H1 (cell line): Measurements from ENCODE around the gene TFRC. TPM values are rescaled to one million over a fixed set of nuclear protein-coding genes. Genes with fewer than 3 reads are reported as not detected.

ENCODE experiments used
- CTCF ChIA-PET: fragments of 300-600 bp; sonication (Branson Sonifier 250); formaldehyde crosslinking; loops from one replicate; lab custom pipeline; 2021; ENCODE audit not compliant: partially characterized antibody; lab: Charles Lee
- POLR2A ChIA-PET: fragments of 300-600 bp; sonication (Branson Sonifier 250); formaldehyde crosslinking; loops from one replicate; lab custom pipeline; 2021; ENCODE audit warnings: inconsistent platforms; ENCODE audit not compliant: partially characterized antibody; lab: Charles Lee
- DNase-seq, 2 experiments: peaks; one replicate each; pipeline versions ENCODE4 v3.0.0 to v3.0.0-alpha.2; 2010 to 2022; ENCODE audit warnings: low spot score in 2 of 2, low read depth in 1 of 2, mixed read lengths in 1 of 2
- FAIRE-seq: peaks from 2 replicates; lab custom pipeline; 2011; peaks lifted over from hg19 to GRCh38; lab: Jason Lieb, UNC
- H2AFZ ChIP-seq: 2 replicates; pipeline ENCODE4 v1.8.1; 2012; ENCODE audit warnings: low read length, inconsistent platforms
- H2AK5ac ChIP-seq: 2 replicates; pipeline ENCODE4 v1.6.1; 2013; ENCODE audit warnings: low read depth, low read length
- H2BK120ac ChIP-seq: replicated peaks from 2 replicates; pipeline ENCODE3; 2013; ENCODE audit warnings: low read depth, low read length, inconsistent platforms
- H2BK12ac ChIP-seq: 2 replicates; pipeline ENCODE4 v1.6.1; 2013; ENCODE audit warnings: low read depth, low read length
- H2BK15ac ChIP-seq: 2 replicates; pipeline ENCODE4 v1.6.1; 2013; ENCODE audit warnings: low read length
- H2BK20ac ChIP-seq: 2 replicates; pipeline ENCODE4 v1.6.1; 2013; ENCODE audit warnings: low read length
- H2BK5ac ChIP-seq: 2 replicates; pipeline ENCODE4 v1.6.1; 2013; ENCODE audit warnings: low read depth, low read length
- H3K14ac ChIP-seq: 2 replicates; pipeline ENCODE4 v1.6.1; 2013; ENCODE audit warnings: inconsistent platforms; ENCODE audit not compliant: insufficient read length
- H3K18ac ChIP-seq: 2 replicates; pipeline ENCODE4 v1.6.1; 2013; ENCODE audit warnings: low read length; ENCODE audit errors: extremely low read depth
- H3K23ac ChIP-seq: 2 replicates; pipeline ENCODE4 v1.6.1; 2013; ENCODE audit warnings: inconsistent platforms; ENCODE audit not compliant: insufficient read length
- H3K23me2 ChIP-seq: 2 replicates; pipeline ENCODE4 v1.6.1; 2013; ENCODE audit warnings: low read depth, low read length
- H3K27ac ChIP-seq: 2 replicates; pipeline ENCODE4 v1.6.1; 2011; ENCODE audit warnings: low read depth, low read length, inconsistent platforms
- H3K27me3 ChIP-seq, 4 experiments: replicated peaks in 1 of 4; 1 replicate in 1 of 4; 2 replicates in 3 of 4; pipeline versions ENCODE4 v1.6.1 to v1.8.1; 2011 to 2013; ENCODE audit warnings: low read length in 3 of 4, mild to moderate bottlenecking in 3 of 4, inconsistent platforms in 2 of 4, mixed read lengths in 2 of 4, moderate library complexity in 1 of 4; ENCODE audit not compliant: control insufficient read depth in 3 of 4, insufficient read depth in 3 of 4; ENCODE audit errors: extremely low read depth in 1 of 4
- H3K36me3 ChIP-seq, 4 experiments: 2 replicates each; pipeline versions ENCODE4 v1.6.1 to v1.8.1; 2011 to 2013; ENCODE audit warnings: mild to moderate bottlenecking in 4 of 4, low read length in 3 of 4, moderate library complexity in 2 of 4, control low read depth in 1 of 4, inconsistent platforms in 1 of 4; ENCODE audit not compliant: insufficient read depth in 4 of 4, control insufficient read depth in 2 of 4
- H3K4ac ChIP-seq: replicated peaks from 2 replicates; pipeline ENCODE3; 2013; ENCODE audit warnings: low read length, low read depth, mixed read lengths, inconsistent platforms; ENCODE audit not compliant: insufficient read length
- H3K4me1 ChIP-seq, 4 experiments: replicated peaks in 1 of 4; 1 replicate in 1 of 4; 2 replicates in 3 of 4; pipeline versions ENCODE4 v1.6.1 to v1.8.1; 2011 to 2013; ENCODE audit warnings: low read length in 3 of 4, inconsistent platforms in 2 of 4, mixed read lengths in 1 of 4; ENCODE audit not compliant: insufficient read depth in 4 of 4, control insufficient read depth in 3 of 4
- H3K4me2 ChIP-seq, 2 experiments: 2 replicates each; pipeline versions ENCODE4 v1.6.1 to v1.8.1; 2011 to 2013; ENCODE audit warnings: low read depth in 2 of 2, low read length in 2 of 2, control low read depth in 1 of 2, inconsistent platforms in 1 of 2, mild to moderate bottlenecking in 1 of 2; ENCODE audit not compliant: insufficient read depth in 1 of 2
- H3K4me3 ChIP-seq, 4 experiments: fragments of 200-600, 300-600 bp in 1 of 4; sonication (generic), shearing (Covaris generic), sonication (Bioruptor Twin) in 1 of 4; 2 replicates each; pipeline versions ENCODE4 v1.5.1 to v1.8.1; 2011 to 2016; ENCODE audit warnings: low read length in 4 of 4, low read depth in 3 of 4, control low read depth in 2 of 4, inconsistent platforms in 2 of 4, mild to moderate bottlenecking in 2 of 4, mixed read lengths in 1 of 4, moderate library complexity in 1 of 4; ENCODE audit not compliant: insufficient read depth in 2 of 4; ENCODE audit errors: extremely low read depth in 1 of 4
- H3K56ac ChIP-seq: replicated peaks from 2 replicates; pipeline ENCODE3; 2013; ENCODE audit warnings: low read depth, mild to moderate bottlenecking, mixed read lengths, low read length, inconsistent platforms; ENCODE audit not compliant: insufficient read length
- H3K79me1 ChIP-seq: 2 replicates; pipeline ENCODE4 v1.6.1; 2013; ENCODE audit warnings: low read depth, low read length, control low read depth
- H3K79me2 ChIP-seq, 2 experiments: 2 replicates each; pipeline versions ENCODE4 v1.6.1 to v1.8.1; 2012 to 2013; ENCODE audit warnings: low read length in 2 of 2, mild to moderate bottlenecking in 2 of 2, inconsistent platforms in 1 of 2; ENCODE audit not compliant: insufficient read depth in 2 of 2, control insufficient read depth in 1 of 2
- H3K9ac ChIP-seq, 4 experiments: replicated peaks in 1 of 4; 1 replicate in 1 of 4; 2 replicates in 3 of 4; pipeline versions ENCODE4 v1.6.1 to v1.8.1; 2011 to 2013; ENCODE audit warnings: low read depth in 3 of 4, low read length in 3 of 4, control low read depth in 2 of 4, mild to moderate bottlenecking in 2 of 4, moderate library complexity in 2 of 4, inconsistent platforms in 1 of 4; ENCODE audit errors: extremely low read depth in 1 of 4
- H3K9me3 ChIP-seq, 2 experiments: 2 replicates each; pipeline versions ENCODE4 v1.6.1 to v1.8.1; 2012 to 2013; ENCODE audit warnings: mild to moderate bottlenecking in 2 of 2, moderate library complexity in 2 of 2, control low read depth in 1 of 2, inconsistent platforms in 1 of 2, low read depth in 1 of 2, low read length in 1 of 2, mixed read lengths in 1 of 2; ENCODE audit not compliant: insufficient read depth in 2 of 2
- H4K20me1 ChIP-seq, 2 experiments: replicated peaks in 1 of 2; 2 replicates each; pipeline versions ENCODE3 to v1.8.1; 2011 to 2013; ENCODE audit warnings: inconsistent platforms in 2 of 2, low read length in 2 of 2, mild to moderate bottlenecking in 1 of 2; ENCODE audit not compliant: insufficient read depth in 2 of 2, control insufficient read depth in 1 of 2
- H4K5ac ChIP-seq: 2 replicates; pipeline ENCODE4 v1.6.1; 2013; ENCODE audit warnings: low read length, low read depth, mixed read lengths, inconsistent platforms; ENCODE audit not compliant: insufficient read length
- H4K8ac ChIP-seq: 2 replicates; pipeline ENCODE4 v1.8.0; 2013; ENCODE audit warnings: mild to moderate bottlenecking, moderate library complexity, low read length, inconsistent platforms; ENCODE audit not compliant: insufficient read depth; ENCODE audit errors: extremely low read depth
- H4K91ac ChIP-seq: replicated peaks from 2 replicates; pipeline ENCODE3; 2013; ENCODE audit warnings: low read length, mixed read lengths, inconsistent platforms; ENCODE audit not compliant: insufficient read length
- CHD1 ChIP-seq: IDR thresholded peaks from 2 replicates; pipeline ENCODE4 v1.6.1; 2012; ENCODE audit warnings: low read depth, low read length, improper control_type of control experiment
- CHD2 ChIP-seq: IDR thresholded peaks from 2 replicates; pipeline ENCODE4 v1.6.1; 2012; ENCODE audit warnings: low read length, improper control_type of control experiment
- CTBP2 ChIP-seq: IDR thresholded peaks from 2 replicates; pipeline ENCODE4 v1.7.0; 2011; ENCODE audit warnings: borderline replicate concordance, mild to moderate bottlenecking, moderate library complexity, mixed read lengths, low read length; ENCODE audit not compliant: insufficient read depth, insufficient read length
- MAX ChIP-seq: IDR thresholded peaks from 2 replicates; pipeline ENCODE4 v1.6.1; 2012; ENCODE audit warnings: inconsistent platforms
- NRF1 ChIP-seq: IDR thresholded peaks from 2 replicates; pipeline ENCODE4 v1.6.1; 2011; ENCODE audit warnings: mild to moderate bottlenecking, low read depth, low read length, improper control_type of control experiment
- RAD21 ChIP-seq, 2 experiments: IDR thresholded peaks in 1 of 2; conservative IDR thresholded peaks in 1 of 2; 2 replicates each; pipeline ENCODE4 v1.6.1; 2011; ENCODE audit warnings: low read depth in 2 of 2, low read length in 2 of 2, improper control_type of control experiment in 1 of 2, inconsistent platforms in 1 of 2, mild to moderate bottlenecking in 1 of 2, moderate library complexity in 1 of 2
- RBBP5 ChIP-seq: IDR thresholded peaks from 2 replicates; pipeline ENCODE4 v1.7.1; 2012; ENCODE audit warnings: low read depth, mild to moderate bottlenecking, inconsistent platforms, low read length, moderate library complexity, borderline replicate concordance
- RNF2 ChIP-seq: fragments of 200-900, 300-1000 bp; sonication (generic); IDR thresholded peaks from 2 replicates; pipeline ENCODE4 v1.7.1; 2016; ENCODE audit warnings: borderline replicate concordance, low read depth, mild to moderate bottlenecking, antibody characterized with exemption, low read length; ENCODE audit not compliant: poor library complexity, severe bottlenecking; ENCODE audit errors: missing control alignments
- SIN3A ChIP-seq, 2 experiments: IDR thresholded peaks in 1 of 2; conservative IDR thresholded peaks in 1 of 2; 2 replicates each; pipeline ENCODE4 v1.6.1; 2011 to 2012; ENCODE audit warnings: low read length in 2 of 2, improper control_type of control experiment in 1 of 2, low read depth in 1 of 2, mild to moderate bottlenecking in 1 of 2
- SIRT6 ChIP-seq: IDR thresholded peaks from one replicate; pipeline ENCODE4 v1.7.1; 2012; ENCODE audit warnings: low read length, inconsistent platforms
- SIX5 ChIP-seq: IDR thresholded peaks from 2 replicates; pipeline ENCODE4 v1.6.1; 2011; ENCODE audit warnings: mild to moderate bottlenecking, low read depth, low read length
- TAF1 ChIP-seq: IDR thresholded peaks from 2 replicates; pipeline ENCODE4 v1.6.1; 2011; ENCODE audit warnings: mild to moderate bottlenecking, low read depth, low read length
- TAF7 ChIP-seq: optimal IDR thresholded peaks from 2 replicates; pipeline ENCODE3; 2011; ENCODE audit warnings: low read depth, mild to moderate bottlenecking, inconsistent platforms, low read length, moderate library complexity, borderline replicate concordance
- TBP ChIP-seq: IDR thresholded peaks from 2 replicates; pipeline ENCODE4 v1.6.1; 2011; ENCODE audit warnings: low read depth, low read length, improper control_type of control experiment
- WGBS, 2 experiments: shearing (Covaris generic) in 1 of 2; methylation state at CpG; one replicate each; pipeline versions ENCODE4 v1.1.6 to v1.1.7; 2013 to 2015; ENCODE audit warnings: low lambda C conversion rate in 2 of 2, mixed read lengths in 2 of 2, inconsistent platforms in 1 of 2, low coverage in 1 of 2, missing lambda C conversion rate in 1 of 2; ENCODE audit not compliant: insufficient replicate concordance in 2 of 2, insufficient coverage in 1 of 2, insufficient read length in 1 of 2; ENCODE audit errors: extremely low coverage in 1 of 2, missing lambda C conversion rate in 1 of 2; 5-methylcytosine and 5-hydroxymethylcytosine counted together
- polyA plus RNA-seq, 7 experiments: library from polyadenylated mRNA; depleted of rRNA in 3 of 7; stranded (reverse) in 5 of 7; unstranded in 2 of 7; fragments of >200 nt in 5 of 7; fragments of 200-250 nt in 2 of 7; gene quantifications; 1 replicate in 5 of 7; 2 replicates in 1 of 7; 4 replicates in 1 of 7; pipeline versions ENCODE4 v1.2.1 to v1.2.3, GENCODE V29; 2011 to 2013; ENCODE audit warnings: missing spikeins in 2 of 7, mixed read lengths in 2 of 7
- total RNA-seq: library from RNA; stranded (reverse); fragmentation: NEBNext Ultra II Directional; extraction: Animal tissue kit (Norgen Biotek cat#: 25700); gene quantifications from 2 replicates; pipeline ENCODE4 v1.2.1, GENCODE V29; 2021

Gene TFRC
- total and polyA plus RNA-seq, 2 of the 8 experiments (the other 6 are each of a cell fraction or from before 2014, with no cell fraction given), result 67.3 to 161 TPM

GRCh38 chr3:196008387-196008786 is 73.5 kb downstream of the TFRC start:
- Histone ChIP-seq H2AFZ (no peak overlapping the region), H3K14ac (no peak overlapping the region), H3K23ac (no peak overlapping the region), H2AK5ac (no peak overlapping the region), H3K4me2 (no peak overlapping the region), H3K4me3 (no peak overlapping the region), H4K8ac (no peak overlapping the region), H4K20me1 (no peaks in the 10 kb centered on the region), H3K27ac (no peak overlapping the region), H3K79me2 (no peaks in the 10 kb centered on the region), H3K4me1 (no peaks in the 10 kb centered on the region), H3K9me3 (peaks cover 6% of the 10 kb centered on the region in 2 experiments; a peak in 3 of 4 replicates), H3K27me3 (no peaks in the 10 kb centered on the region), H2BK20ac (no peak overlapping the region), H3K4ac (no peak overlapping the region), H4K5ac (no peak overlapping the region), H2BK15ac (no peak overlapping the region), H3K36me3 (no peaks in the 10 kb centered on the region), H3K18ac (no peak overlapping the region), H4K91ac (no peak overlapping the region), H3K56ac (no peak overlapping the region), H3K23me2 (no peaks in the 10 kb centered on the region), H2BK120ac (no peak overlapping the region), H3K9ac (no peak overlapping the region), H2BK5ac (no peak overlapping the region), H3K79me1 (no peaks in the 10 kb centered on the region), H2BK12ac (no peak overlapping the region)
- CTCF ChIA-PET, result interaction anchor here (1.1 to 2.1 kb wide), 2 partner anchors 18 to 30 kb away, joined by 5 to 10 read pairs; no protein-coding TSS in a partner anchor
- DNase-seq, result no peak
- FAIRE-seq, result no peak
- WGBS, 2 experiments, result 90% methylated on average over 18 of the region's 18 CpGs; no CpG with 5 or more reads in 1 of the 2 experiments
- POLR2A ChIA-PET, result no interaction called here
- TF ChIP-seq RAD21 (IDR thresholded peaks at IDR 0.05 in 1 of 2, conservative IDR thresholded peaks at IDR 0.05 in 1 of 2; ENCODE audit: low read depth in 2 of 2, low read length in 2 of 2), result no peak
- TF ChIP-seq RNF2, result no peak
- no peak for TF ChIP-seq TAF1
- no peak for TF ChIP-seq MAX
- TF ChIP-seq CHD1, result no peak
- TF ChIP-seq TAF7, result no peak
- TF ChIP-seq TBP, result no peak
- TF ChIP-seq SIX5, result no peak
- TF ChIP-seq CHD2, result no peak
- no peak for TF ChIP-seq NRF1
- TF ChIP-seq SIN3A (conservative IDR thresholded peaks at IDR 0.05 in 1 of 2, IDR thresholded peaks at IDR 0.05 in 1 of 2; ENCODE audit: low read depth in 1 of 2, low read length in 2 of 2), result no peak
- no peak for TF ChIP-seq CTBP2
- no peak for TF ChIP-seq SIRT6
- no peak for TF ChIP-seq RBBP5
